GM12892 (cell line): ENCODE data around the gene LNP1.

Source experiments
- POLR2A ChIP-seq: IDR thresholded peaks from 2 replicates; pipeline ENCODE4 v1.6.1; 2011; ENCODE audit warnings: low read depth, low read length, control low read depth
- POLR2AphosphoS5 ChIP-seq: IDR thresholded peaks from 2 replicates; pipeline ENCODE4 v1.6.1; 2011; ENCODE audit warnings: low read depth, low read length, control low read depth

GRCh38 chr3:100496711-100497261 lies 95.4 kb downstream of the LNP1 start:
- TF ChIP-seq POLR2A (no peak), POLR2AphosphoS5 (no peak)
